GM08714 (cell line): ENCODE data around the gene SVIL.
"Not testable (repeated sequence)": the region's sequence is repeated elsewhere in the genome, so short reads cannot be mapped to it uniquely, and the experiment has no call there.

ENCODE experiments used
- H3K4me3 ChIP-seq: fragments of 200-500 bp; sonication (Bioruptor generic); 2 replicates; pipeline ENCODE4 v1.5.1; 2014; ENCODE audit warnings: mild to moderate bottlenecking, low read length, inconsistent platforms
- ZNF274 ChIP-seq: IDR thresholded peaks from 2 replicates; pipeline ENCODE4 v1.6.1; 2012; ENCODE audit warnings: mild to moderate bottlenecking, low read depth, low read length

SVIL gene

GRCh38 chr10:29608476-29609301 is 26.1 kb downstream of the SVIL start:
- no peak overlapping the region for H3K4me3 ChIP-seq
- no peak for TF ChIP-seq ZNF274

GRCh38 chr10:29608062-29608461 is 26.7 kb downstream of the SVIL start:
- H3K4me3 ChIP-seq = no peak overlapping the region
- no peak for TF ChIP-seq ZNF274

- TF ChIP-seq ZNF274 = no peak
- no peak overlapping the region for H3K4me3 ChIP-seq
These were observed 27.2 kb downstream of the SVIL start for GRCh38 chr10:29607576-29607975.

GRCh38 chr10:29606693-29607092 is 28.1 kb downstream of the SVIL start:
- not testable (repeated sequence) for H3K4me3 ChIP-seq

- no peak overlapping the region for H3K4me3 ChIP-seq
- TF ChIP-seq ZNF274 = no peak
These were observed 30.4 kb downstream of the SVIL start for GRCh38 chr10:29604291-29604825.

- no peak for TF ChIP-seq ZNF274
- H3K4me3 ChIP-seq = no peak overlapping the region
These were observed 31.4 kb downstream of the SVIL start for GRCh38 chr10:29603223-29603896.

GRCh38 chr10:29600821-29601220 is 34.0 kb downstream of the SVIL start:
- no peak for TF ChIP-seq ZNF274
- no peak overlapping the region for H3K4me3 ChIP-seq

GRCh38 chr10:29600067-29600466 is 34.7 kb downstream of the SVIL start:
- no peak overlapping the region for H3K4me3 ChIP-seq
- no peak for TF ChIP-seq ZNF274

GRCh38 chr10:29598851-29599311 is 35.9 kb downstream of the SVIL start:
- no peak overlapping the region for H3K4me3 ChIP-seq
- TF ChIP-seq ZNF274 = no peak

- TF ChIP-seq ZNF274 = no peak
- H3K4me3 ChIP-seq = no peak overlapping the region
These were observed 37.9 kb downstream of the SVIL start for GRCh38 chr10:29596826-29597225.

- TF ChIP-seq ZNF274 = no peak
- H3K4me3 ChIP-seq = no peak overlapping the region
These were observed 38.4 kb downstream of the SVIL start for GRCh38 chr10:29596356-29596755.

- H3K4me3 ChIP-seq = no peak overlapping the region
- no peak for TF ChIP-seq ZNF274
These were observed 39.0 kb downstream of the SVIL start for GRCh38 chr10:29595636-29596225.

GRCh38 chr10:29595146-29595545 is 39.6 kb downstream of the SVIL start:
- no peak overlapping the region for H3K4me3 ChIP-seq
- no peak for TF ChIP-seq ZNF274

GRCh38 chr10:29591651-29591968 is 43.2 kb downstream of the SVIL start:
- H3K4me3 ChIP-seq = no peak overlapping the region
- no peak for TF ChIP-seq ZNF274

- no peak overlapping the region for H3K4me3 ChIP-seq
- no peak for TF ChIP-seq ZNF274
These were observed 43.7 kb downstream of the SVIL start for GRCh38 chr10:29590915-29591650.
